NCI-H1105 treated with DMSO at 0.1 percent for 48 hours (cell line): ENCODE measurements around the gene COPS6.

Source experiments
- DNase-seq: peaks from one replicate; lab custom pipeline; 2025; lab: John Stamatoyannopoulos, UW

COPS6 gene

GRCh38 chr7:100102950-100103840 is 14.4 kb downstream of the COPS6 start:
- no peak for DNase-seq

- DNase-seq, result no peak
Observed at GRCh38 chr7:100105534-100105933, 16.8 kb downstream of the COPS6 start.

DNA sequence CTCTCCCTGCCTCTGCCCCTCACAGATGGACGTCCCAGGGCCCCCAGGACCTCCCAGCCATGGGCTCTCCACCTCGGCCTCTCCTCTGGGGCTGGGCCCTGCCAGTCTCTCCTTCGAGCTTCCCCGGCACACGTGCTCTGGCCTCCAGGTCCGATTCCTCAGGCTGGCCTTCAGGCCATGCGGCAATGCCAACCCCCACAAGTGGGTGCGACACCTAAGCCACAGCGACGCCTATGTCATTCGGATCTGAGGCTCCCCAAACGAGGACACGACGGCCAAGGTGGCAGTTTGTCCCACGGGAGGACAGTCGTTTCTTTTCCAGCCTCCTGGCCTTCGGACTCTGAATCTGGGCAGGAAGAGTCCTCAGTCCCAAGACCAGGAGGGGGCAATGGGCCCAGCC is 17.9 kb downstream of the COPS6 start:
- no peak for DNase-seq

- no peak for DNase-seq
Observed at GRCh38 chr7:100107125-100107737, 18.5 kb downstream of the COPS6 start.

- DNase-seq, result no peak
Observed at GRCh38 chr7:100107890-100108289, 19.1 kb downstream of the COPS6 start.

DNA sequence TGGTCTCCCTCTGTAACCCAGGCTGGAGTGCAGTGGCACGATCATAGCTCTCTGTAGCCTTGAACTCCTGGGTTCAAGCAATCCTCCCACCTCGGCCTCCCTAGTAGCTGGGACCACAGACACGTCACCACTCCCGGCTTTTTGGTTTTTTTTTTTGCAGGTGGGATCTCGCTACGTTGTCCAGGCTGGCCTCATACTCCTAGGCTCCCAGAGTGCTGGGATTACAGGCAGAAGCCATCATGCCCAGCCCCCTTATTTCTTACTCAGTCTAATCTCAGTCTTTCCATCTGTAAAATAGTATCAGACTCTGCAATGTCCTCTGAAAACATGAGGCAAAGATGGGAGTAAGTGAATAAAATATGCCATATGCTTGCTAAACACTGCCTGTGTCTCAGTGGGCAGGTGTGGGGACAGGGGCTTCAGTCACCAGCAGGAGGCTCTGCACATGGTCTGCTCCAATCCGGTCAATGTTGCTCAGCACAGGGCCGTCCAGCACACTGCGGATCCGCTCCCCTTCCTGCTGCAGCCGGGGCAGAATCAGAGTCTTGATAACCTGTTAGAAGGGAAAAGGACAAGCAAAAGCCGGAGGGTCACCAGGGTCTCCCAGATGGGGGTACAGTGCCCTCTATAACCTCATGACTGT is 20.9 kb downstream of the COPS6 start:
- no peak for DNase-seq

DNA sequence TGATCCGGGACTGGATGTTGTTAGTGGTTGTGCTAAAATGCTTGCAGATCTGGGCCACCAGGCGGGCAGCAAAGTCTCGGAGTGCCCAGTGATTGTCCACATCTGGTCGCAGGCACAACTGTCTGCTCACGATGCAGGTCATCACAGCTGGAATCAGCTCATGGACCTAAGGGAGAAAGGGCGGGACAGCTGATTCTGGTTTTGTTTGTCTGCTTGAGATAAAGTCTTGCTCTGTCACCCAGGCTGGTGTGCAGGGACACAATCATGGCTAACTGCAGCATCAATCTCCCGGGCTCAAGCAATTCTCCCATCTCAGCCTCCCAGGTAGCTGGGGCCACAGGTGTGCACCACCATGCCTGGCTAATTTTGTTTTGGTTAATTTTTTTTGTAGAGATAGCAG is 22.4 kb downstream of the COPS6 start:
- DNase-seq, result no peak

GRCh38 chr7:100111914-100112313 is 23.1 kb downstream of the COPS6 start:
- DNase-seq, result no peak

GRCh38 chr7:100115026-100115425 is 26.3 kb downstream of the COPS6 start:
- DNase-seq, result no peak

DNA sequence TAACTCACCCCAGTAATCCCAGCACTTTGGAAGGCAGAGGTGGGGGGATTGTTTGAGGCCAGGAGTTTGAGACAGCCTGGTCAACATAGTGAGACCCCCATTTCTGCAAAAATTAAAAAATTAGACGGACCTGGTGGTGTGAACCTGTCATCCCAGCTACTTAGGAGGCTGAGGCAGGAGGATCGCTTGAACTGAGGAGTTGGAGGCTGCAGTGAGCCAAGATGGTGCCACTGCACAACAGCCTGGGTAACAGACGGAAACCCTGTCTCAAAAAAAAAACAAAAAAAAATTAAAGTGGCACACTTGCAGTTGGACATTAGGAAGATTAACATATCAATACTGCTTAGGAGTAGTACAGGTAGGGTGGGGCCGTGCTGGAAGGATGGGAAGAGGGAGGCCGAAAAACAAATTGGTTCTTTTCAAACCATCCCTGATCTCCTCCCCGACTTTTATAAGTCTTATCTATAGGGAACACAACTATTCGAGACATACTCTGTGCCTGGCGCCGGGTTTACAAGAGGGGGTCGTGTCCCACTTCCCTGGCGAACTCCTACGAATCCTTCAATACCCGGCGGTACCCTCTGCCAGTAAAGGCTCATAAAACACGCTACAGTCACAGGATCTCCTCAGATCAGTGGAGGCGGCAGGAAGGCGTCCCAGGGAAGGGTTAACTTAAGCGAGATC is 29.8 kb downstream of the COPS6 start:
- DNase-seq, result no peak

DNA sequence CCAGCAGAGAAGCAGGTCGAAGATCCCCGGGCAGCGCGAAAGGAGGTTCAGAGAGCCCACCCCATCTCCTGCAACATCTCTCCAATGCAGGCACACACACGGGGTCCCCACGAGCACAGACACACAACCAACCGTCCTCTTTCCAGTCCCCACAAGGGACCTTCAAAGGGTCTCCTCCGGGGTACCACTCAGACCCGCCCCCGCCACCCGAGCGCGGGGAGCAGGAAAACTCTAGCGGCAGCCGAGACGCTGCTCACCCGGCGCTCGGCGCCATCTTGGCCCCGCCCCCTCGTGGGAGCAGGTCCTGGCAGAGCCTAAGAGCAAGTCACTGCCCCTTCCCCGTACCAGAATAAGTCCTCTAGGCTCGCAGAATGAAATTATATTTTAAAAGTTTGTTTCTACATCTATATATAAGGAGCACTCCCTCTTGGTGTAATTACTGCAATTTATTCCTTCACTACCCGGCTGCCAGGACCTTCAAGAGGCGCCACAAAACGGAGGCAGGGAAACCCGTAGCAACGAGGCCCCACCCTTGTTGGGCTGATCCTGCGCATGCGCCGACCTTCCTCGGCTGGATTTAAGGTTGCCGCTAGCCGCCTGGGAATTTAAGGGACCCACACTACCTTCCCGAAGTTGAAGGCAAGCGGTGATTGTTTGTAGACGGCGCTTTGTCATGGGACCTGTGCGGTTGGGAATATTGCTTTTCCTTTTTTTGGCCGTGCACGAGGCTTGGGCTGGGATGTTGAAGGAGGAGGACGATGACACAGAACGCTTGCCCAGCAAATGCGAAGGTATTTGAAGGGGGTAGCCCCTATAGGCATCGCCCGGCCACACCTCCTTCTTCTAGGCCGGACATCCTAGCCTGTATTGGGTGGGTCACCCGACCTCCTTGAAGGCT is 30.6 kb downstream of the COPS6 start, which contains the start of the genes CNPY4 and TAF6:
Gene CNPY4, plus strand, starts transcription at position 563 of the 898 bp plus-strand sequence. Its CDS starts 111 bp downstream, at position 674.
Gene TAF6, minus strand, starts transcription at position 287 of the 898 bp plus-strand sequence. CDS start 5,149 bp downstream, outside the sequence.
- DNase-seq, result peak; percentile 93

GRCh38 chr7:100119970-100120732 is 31.4 kb downstream of the COPS6 start:
- DNase-seq, result peak; percentile 40

DNA sequence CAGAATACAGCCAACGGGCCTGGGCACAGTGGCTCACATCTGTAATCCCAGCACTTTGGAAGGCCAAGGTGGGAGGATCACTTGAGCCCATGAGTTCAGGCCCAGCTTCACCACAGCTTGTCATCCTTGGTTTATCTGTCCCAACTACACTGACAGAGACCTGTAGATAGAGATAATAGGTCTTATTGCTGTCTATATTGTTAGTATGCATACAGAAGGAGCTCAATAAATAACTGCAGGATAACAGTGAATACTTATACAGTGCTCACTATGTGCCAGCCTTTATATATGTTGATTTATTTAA is 31.9 kb downstream of the COPS6 start:
- DNase-seq, result no peak

- DNase-seq, result peak; percentile 71
Observed at GRCh38 chr7:100122067-100122466, 33.3 kb downstream of the COPS6 start.

GRCh38 chr7:100122568-100122967 is 33.8 kb downstream of the COPS6 start:
- no peak for DNase-seq

DNA sequence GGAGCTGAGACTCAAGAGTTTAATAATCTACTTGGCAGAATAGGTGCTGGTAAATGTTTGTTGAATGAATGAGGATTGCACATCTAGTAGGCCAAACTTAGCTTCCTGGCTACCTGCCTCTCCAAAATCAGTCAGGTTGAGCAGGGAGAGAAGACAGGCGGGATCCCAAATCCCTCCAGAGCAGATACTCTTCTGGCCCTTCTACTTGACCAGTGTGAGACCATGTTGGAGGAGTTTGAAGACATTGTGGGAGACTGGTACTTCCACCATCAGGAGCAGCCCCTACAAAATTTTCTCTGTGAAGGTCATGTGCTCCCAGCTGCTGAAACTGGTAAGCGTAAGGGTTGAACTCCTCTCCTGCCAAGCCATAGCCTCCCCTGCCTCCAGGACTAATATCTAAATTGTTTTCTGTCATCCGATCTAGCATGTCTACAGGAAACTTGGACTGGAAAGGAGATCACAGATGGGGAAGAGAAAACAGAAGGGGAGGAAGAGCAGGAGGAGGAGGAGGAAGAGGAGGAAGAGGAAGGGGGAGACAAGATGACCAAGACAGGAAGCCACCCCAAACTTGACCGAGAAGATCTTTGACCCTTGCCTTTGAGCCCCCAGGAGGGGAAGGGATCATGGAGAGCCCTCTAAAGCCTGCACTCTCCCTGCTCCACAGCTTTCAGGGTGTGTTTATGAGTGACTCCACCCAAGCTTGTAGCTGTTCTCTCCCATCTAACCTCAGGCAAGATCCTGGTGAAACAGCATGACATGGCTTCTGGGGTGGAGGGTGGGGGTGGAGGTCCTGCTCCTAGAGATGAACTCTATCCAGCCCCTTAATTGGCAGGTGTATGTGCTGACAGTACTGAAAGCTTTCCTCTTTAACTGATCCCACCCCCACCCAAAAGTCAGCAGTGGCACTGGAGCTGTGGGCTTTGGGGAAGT is 35.8 kb downstream of the COPS6 start:
- no peak for DNase-seq

- DNase-seq, result no peak
Observed at GRCh38 chr7:100126239-100126930, 37.6 kb downstream of the COPS6 start.

GRCh38 chr7:100126931-100127865 is 38.4 kb downstream of the COPS6 start, which contains the start of gene MBLAC1:
Gene MBLAC1, plus strand, starts transcription at chr7:100126967. Its CDS starts 429 bp downstream, at chr7:100127396.
- DNase-seq, result peak; percentile 83
